Activated CD8-positive, alpha-beta T cell treated with anti-CD3 and anti-CD28 coated beads, Interleukin-2, amount 10 ng/mL, durations not matched to agents 7 days and 5 days (primary cell): ENCODE data around the gene ITGA11. TPM values are rescaled to one million over a fixed set of nuclear protein-coding genes. Genes with fewer than 3 reads are reported as not detected.

Experiments used
- ATAC-seq: fragments of 150-1000 bp; cut with Tn5 transposase; one replicate; pipeline ENCODE4 v1.10.0; 2021; ENCODE audit warnings: moderate library complexity
- CTCF ChIA-PET: fragments of 350-600 bp; sonication (Branson Sonifier 250); formaldehyde crosslinking; loops from one replicate; lab custom pipeline; 2021; ENCODE audit warnings: antibody characterized with exemption; lab: Charles Lee
- POLR2A ChIA-PET: fragments of 350-600 bp; sonication (Branson Sonifier 250); formaldehyde crosslinking; loops from one replicate; lab custom pipeline; 2021; ENCODE audit warnings: antibody characterized with exemption; lab: Charles Lee
- DNase-seq: peaks from one replicate; pipeline ENCODE4 v3.0.0-alpha.2; 2020
- H3K27ac Mint-ChIP-seq: one replicate; pipeline ENCODE4 v1.8.0; 2021; ENCODE audit warnings: mild to moderate bottlenecking, mixed read lengths
- H3K27me3 Mint-ChIP-seq: one replicate; pipeline ENCODE4 v1.8.0; 2021; ENCODE audit warnings: low read depth, mixed read lengths
- H3K36me3 Mint-ChIP-seq: one replicate; pipeline ENCODE4 v1.8.0; 2021; ENCODE audit warnings: low read depth, mixed read lengths
- H3K4me1 Mint-ChIP-seq: one replicate; pipeline ENCODE4 v1.8.0; 2021; ENCODE audit warnings: low read depth, mixed read lengths
- H3K4me3 Mint-ChIP-seq: one replicate; pipeline ENCODE4 v1.8.0; 2021; ENCODE audit warnings: mild to moderate bottlenecking, mixed read lengths
- H3K9me3 Mint-ChIP-seq: one replicate; pipeline ENCODE4 v1.8.0; 2022; ENCODE audit warnings: mixed read lengths; ENCODE audit not compliant: insufficient read depth
- total RNA-seq, 2 experiments: library from RNA; stranded (reverse); gene quantifications; one replicate each; pipeline ENCODE4 v1.2.3, GENCODE V29; 2021

The ITGA11 gene
- total RNA-seq, 2 experiments from 2014 or later = 0.18 to 0.39 TPM

GRCh38 chr15:68445351-68445750 is 13.4 kb upstream of the ITGA11 start:
- H3K9me3 Mint-ChIP-seq = no peaks in the 10 kb centered on the region
- ChIA-PET POLR2A (no interaction called here), CTCF (no interaction called here)
- ATAC-seq (no peak), DNase-seq (peak; percentile 1)
- no peaks in the 10 kb centered on the region for H3K36me3 Mint-ChIP-seq
- H3K4me3 Mint-ChIP-seq = no peak overlapping the region
- peaks cover 63% of the 10 kb centered on the region for H3K27me3 Mint-ChIP-seq
- no peak overlapping the region for H3K27ac Mint-ChIP-seq
- no peaks in the 10 kb centered on the region for H3K4me1 Mint-ChIP-seq

GRCh38 chr15:68444336-68444735 is 12.4 kb upstream of the ITGA11 start:
- peaks cover 67% of the 10 kb centered on the region for H3K27me3 Mint-ChIP-seq

GRCh38 chr15:68442903-68443302 is 10.9 kb upstream of the ITGA11 start:
- H3K36me3 Mint-ChIP-seq = no peaks in the 10 kb centered on the region
- no peak overlapping the region for H3K4me3 Mint-ChIP-seq
- no peak for ATAC-seq
- DNase-seq = no peak
- H3K27ac Mint-ChIP-seq = no peak overlapping the region
- no peaks in the 10 kb centered on the region for H3K4me1 Mint-ChIP-seq
- H3K27me3 Mint-ChIP-seq = peaks cover 72% of the 10 kb centered on the region
- no peaks in the 10 kb centered on the region for H3K9me3 Mint-ChIP-seq
- ChIA-PET CTCF (interaction anchor here (1.0 to 1.3 kb wide), 3 partner anchors 8 to 190 kb away, joined by 3 read pairs; no protein-coding TSS in a partner anchor), POLR2A (no interaction called here)

More at GRCh38 chr15:68444336-68444735, 12.4 kb upstream of the ITGA11 start:
- DNase-seq = no peak
- no peaks in the 10 kb centered on the region for H3K9me3 Mint-ChIP-seq
- H3K4me3 Mint-ChIP-seq = no peak overlapping the region
- no peaks in the 10 kb centered on the region for H3K36me3 Mint-ChIP-seq
- no peak overlapping the region for H3K27ac Mint-ChIP-seq
- H3K4me1 Mint-ChIP-seq = no peaks in the 10 kb centered on the region
- ChIA-PET POLR2A (no interaction called here), CTCF (no interaction called here)
- ATAC-seq = no peak

GRCh38 chr15:68442041-68442440 is 10.1 kb upstream of the ITGA11 start:
- ATAC-seq = no peak
- POLR2A ChIA-PET = no interaction called here
- H3K4me3 Mint-ChIP-seq = no peak overlapping the region
- no peak overlapping the region for H3K27ac Mint-ChIP-seq
- CTCF ChIA-PET = interaction anchor here (1.0 to 1.3 kb wide), 5 partner anchors 9 to 190 kb away, joined by 3 to 5 read pairs (median 3); no protein-coding TSS in a partner anchor
- peaks cover 74% of the 10 kb centered on the region for H3K27me3 Mint-ChIP-seq
- H3K36me3 Mint-ChIP-seq = no peaks in the 10 kb centered on the region
- peak; percentile 5 for DNase-seq
- no peaks in the 10 kb centered on the region for H3K9me3 Mint-ChIP-seq
- no peaks in the 10 kb centered on the region for H3K4me1 Mint-ChIP-seq

GRCh38 chr15:68441045-68441743 is 9.2 kb upstream of the ITGA11 start:
- Mint-ChIP-seq H3K4me1 (no peaks in the 10 kb centered on the region), H3K9me3 (no peaks in the 10 kb centered on the region), H3K4me3 (no peak overlapping the region), H3K36me3 (no peaks in the 10 kb centered on the region), H3K27ac (no peak overlapping the region), H3K27me3 (peaks cover 73% of the 10 kb centered on the region)
- ChIA-PET CTCF (interaction anchor here (1.1 to 1.3 kb wide), 2 partner anchors 15 to 135 kb away, joined by 3 to 5 read pairs; no protein-coding TSS in a partner anchor), POLR2A (no interaction called here)
- ATAC-seq (no peak), DNase-seq (peak; percentile 15)

- no peak for ATAC-seq
- no peaks in the 10 kb centered on the region for H3K9me3 Mint-ChIP-seq
- ChIA-PET POLR2A (no interaction called here), CTCF (no interaction called here)
- H3K27ac Mint-ChIP-seq = no peak overlapping the region
- peak; percentile 14 for DNase-seq
- H3K4me3 Mint-ChIP-seq = no peak overlapping the region
- no peaks in the 10 kb centered on the region for H3K4me1 Mint-ChIP-seq
- H3K27me3 Mint-ChIP-seq = peaks cover 71% of the 10 kb centered on the region
- H3K36me3 Mint-ChIP-seq = no peaks in the 10 kb centered on the region
Measured at GRCh38 chr15:68440136-68440535, 8.2 kb upstream of the ITGA11 start.

GRCh38 chr15:68439506-68439905 is 7.5 kb upstream of the ITGA11 start:
- peaks cover 74% of the 10 kb centered on the region for H3K27me3 Mint-ChIP-seq
- no peak for ATAC-seq

GRCh38 chr15:68436680-68437079 is 4.7 kb upstream of the ITGA11 start:
- DNase-seq (peak; percentile 9), ATAC-seq (no peak)
- H3K36me3 Mint-ChIP-seq = no peaks in the 10 kb centered on the region
- no peak overlapping the region for H3K27ac Mint-ChIP-seq
- ChIA-PET CTCF (no interaction called here), POLR2A (no interaction called here)
- peaks cover 5% of the 10 kb centered on the region for H3K4me1 Mint-ChIP-seq
- H3K9me3 Mint-ChIP-seq = no peaks in the 10 kb centered on the region
- peaks cover 71% of the 10 kb centered on the region for H3K27me3 Mint-ChIP-seq
- H3K4me3 Mint-ChIP-seq = no peak overlapping the region

More at GRCh38 chr15:68439506-68439905, 7.5 kb upstream of the ITGA11 start:
- H3K9me3 Mint-ChIP-seq = no peaks in the 10 kb centered on the region
- H3K27ac Mint-ChIP-seq = no peak overlapping the region
- H3K36me3 Mint-ChIP-seq = no peaks in the 10 kb centered on the region
- ChIA-PET CTCF (no interaction called here), POLR2A (no interaction called here)
- H3K4me1 Mint-ChIP-seq = no peaks in the 10 kb centered on the region
- peak; percentile 9 for DNase-seq
- H3K4me3 Mint-ChIP-seq = no peak overlapping the region

- Mint-ChIP-seq H3K4me1 (peaks cover 5% of the 10 kb centered on the region), H3K4me3 (no peak overlapping the region), H3K36me3 (no peaks in the 10 kb centered on the region), H3K9me3 (no peaks in the 10 kb centered on the region), H3K27me3 (peaks cover 71% of the 10 kb centered on the region), H3K27ac (no peak overlapping the region)
- ATAC-seq (no peak), DNase-seq (peak; percentile 11)
- POLR2A ChIA-PET = no interaction called here
- CTCF ChIA-PET = interaction anchor here (1.0 kb wide), 1 partner anchor 130 kb away, joined by 3 read pairs; no protein-coding TSS in a partner anchor
Measured at GRCh38 chr15:68435966-68436365, 4.0 kb upstream of the ITGA11 start.

GRCh38 chr15:68434021-68434420 is 2.1 kb upstream of the ITGA11 start:
- DNase-seq = peak; percentile 12

GRCh38 chr15:68433551-68433950 is 1.6 kb upstream of the ITGA11 start:
- Mint-ChIP-seq H3K4me1 (peaks cover 5% of the 10 kb centered on the region), H3K4me3 (no peak overlapping the region), H3K27ac (no peak overlapping the region), H3K36me3 (no peaks in the 10 kb centered on the region), H3K9me3 (no peaks in the 10 kb centered on the region), H3K27me3 (peaks cover 72% of the 10 kb centered on the region)
- ATAC-seq = no peak
- POLR2A ChIA-PET = no interaction called here
- CTCF ChIA-PET = no interaction called here
- DNase-seq = peak; percentile 7

More at GRCh38 chr15:68434021-68434420, 2.1 kb upstream of the ITGA11 start:
- H3K4me3 Mint-ChIP-seq = no peak overlapping the region
- CTCF ChIA-PET = no interaction called here
- no peak for ATAC-seq
- no peaks in the 10 kb centered on the region for H3K36me3 Mint-ChIP-seq
- no peak overlapping the region for H3K27ac Mint-ChIP-seq
- POLR2A ChIA-PET = no interaction called here
- H3K9me3 Mint-ChIP-seq = no peaks in the 10 kb centered on the region
- H3K27me3 Mint-ChIP-seq = peaks cover 71% of the 10 kb centered on the region
- peaks cover 5% of the 10 kb centered on the region for H3K4me1 Mint-ChIP-seq

GRCh38 chr15:68432441-68433064 is 590 bp upstream of the ITGA11 start:
- peak; percentile 12 for DNase-seq
- POLR2A ChIA-PET = no interaction called here
- Mint-ChIP-seq H3K4me1 (peaks cover 5% of the 10 kb centered on the region), H3K27ac (no peak overlapping the region), H3K4me3 (no peak overlapping the region), H3K9me3 (no peaks in the 10 kb centered on the region), H3K36me3 (no peaks in the 10 kb centered on the region), H3K27me3 (peaks cover 71% of the 10 kb centered on the region)
- no peak for ATAC-seq
- CTCF ChIA-PET = no interaction called here
